ENCODE results near the gene UNC45A. TPM values are rescaled to one million over a fixed set of nuclear protein-coding genes. Genes with fewer than 3 reads are reported as not detected.

The UNC45A gene
- total and polyA plus RNA-seq, 4 donors: 13.9 to 31.2 (median 24.9) TPM

- Histone ChIP-seq H3K4me1 (ENCODE audit: control insufficient read depth in 4 of 4, insufficient read depth in 4 of 4, low read length in 3 of 4) (peaks cover 3 to 17% (median 7%) of the 10 kb centered on the region in 4 donors), H3K36me3 (ENCODE audit: control insufficient read depth in 4 of 4, insufficient read depth in 3 of 4, low read depth in 1 of 4, low read length in 3 of 4) (peaks cover 2 to 14% (median 8%) of the 10 kb centered on the region in 4 donors), H3K4me3 (ENCODE audit: low read depth in 1 of 3, low read length in 3 of 3) (peak within 1 kb of the TSS; percentile 65 to 95 (median 92)), H3K27ac (ENCODE audit: low read depth in 1 of 2, low read length in 2 of 2) (peak within 1 kb of the TSS; percentile 13 to 70), H3K9ac (ENCODE audit: low read depth in 1 of 2, low read length in 2 of 2) (peak within 1 kb of the TSS; percentile 77 to 85), H3K27me3 (ENCODE audit: control insufficient read depth in 4 of 4, insufficient read depth in 4 of 4, low read length in 3 of 4) (no peaks in the 10 kb centered on the region), H3K9me3 (ENCODE audit: control insufficient read depth in 4 of 4, low read length in 3 of 4) (no peaks in the 10 kb centered on the region)
- peak; percentile 98 for DNase-seq (ENCODE audit: low spot score)
- under 1% methylated on average over 75 of the region's 75 CpGs for WGBS
- TF ChIP-seq FOXA1 (IDR thresholded peaks at IDR 0.05) (no peak), RAD21 (IDR thresholded peaks at IDR 0.05) (peak in 1 of 2 donors; percentile 9), EGR1 (IDR thresholded peaks at IDR 0.05; ENCODE audit: low read depth in 2 of 2) (no peak), JUND (IDR thresholded peaks at IDR 0.05) (peak; percentile 80 to 83), NR2F2 (IDR thresholded peaks at IDR 0.05) (no peak), YY1 (IDR thresholded peaks at IDR 0.05) (peak; percentile 54), ATF3 (IDR thresholded peaks at IDR 0.05) (no peak), GABPA (IDR thresholded peaks at IDR 0.05 in 1 of 2, conservative IDR thresholded peaks at IDR 0.05 in 1 of 2) (peak in 1 of 2 donors; percentile 55), SP1 (IDR thresholded peaks at IDR 0.05) (peak; percentile 85), ZBTB33 (IDR thresholded peaks at IDR 0.05) (peak; percentile 69)
These were observed 59.6 kb downstream of the UNC45A start, which contains the start of gene PRC1 for GRCh38 chr15:90994417-90995311. Gene PRC1 (minus strand): TSS chr15:90994535. CDS start chr15:90994417, 118 bp downstream.

- DNase-seq (ENCODE audit: low spot score): no peak
- no peaks in the 10 kb centered on the region for H3K27me3 ChIP-seq (ENCODE audit: control insufficient read depth in 4 of 4, insufficient read depth in 4 of 4, low read length in 3 of 4)
- peaks cover 3 to 13% (median 7%) of the 10 kb centered on the region in 4 donors for H3K4me1 ChIP-seq (ENCODE audit: control insufficient read depth in 4 of 4, insufficient read depth in 4 of 4, low read length in 3 of 4)
- TF ChIP-seq RXRA (IDR thresholded peaks at IDR 0.05) (no peak), MAX (IDR thresholded peaks at IDR 0.05) (no peak), REST (IDR thresholded peaks at IDR 0.05) (no peak), EGR1 (IDR thresholded peaks at IDR 0.05; ENCODE audit: low read depth in 2 of 2) (no peak), GABPA (IDR thresholded peaks at IDR 0.05 in 1 of 2, conservative IDR thresholded peaks at IDR 0.05 in 1 of 2) (no peak), YY1 (IDR thresholded peaks at IDR 0.05) (no peak), JUND (IDR thresholded peaks at IDR 0.05) (no peak), NR2F2 (IDR thresholded peaks at IDR 0.05) (no peak), FOXA2 (IDR thresholded peaks at IDR 0.05) (no peak), HNF4G (IDR thresholded peaks at IDR 0.05) (no peak), ZBTB33 (IDR thresholded peaks at IDR 0.05) (no peak), TAF1 (conservative IDR thresholded peaks at IDR 0.05) (no peak), CTCF (IDR thresholded peaks at IDR 0.05; ENCODE audit: low read depth, low read length, missing input control) (no peak)
- no peak overlapping the region for H3K9ac ChIP-seq (ENCODE audit: low read depth in 1 of 2, low read length in 2 of 2)
- H3K9me3 ChIP-seq (ENCODE audit: control insufficient read depth in 4 of 4, low read length in 3 of 4): no peaks in the 10 kb centered on the region
- WGBS: 94% methylated on average over 8 of the region's 8 CpGs
- H3K27ac ChIP-seq (ENCODE audit: low read depth in 1 of 2, low read length in 2 of 2): no peak overlapping the region
- peaks cover 2 to 47% (median 27%) of the 10 kb centered on the region in 4 donors for H3K36me3 ChIP-seq (ENCODE audit: control insufficient read depth in 4 of 4, insufficient read depth in 3 of 4, low read depth in 1 of 4, low read length in 3 of 4)
- H3K4me3 ChIP-seq (ENCODE audit: low read depth in 1 of 3, low read length in 3 of 3): no peak overlapping the region
These were observed 63.7 kb downstream of the UNC45A start for GRCh38 chr15:90998737-90999136.
